ENCODE data around the gene RASD1.
A peak's percentile ranks its signal among the peaks of the same experiment; 100 is the strongest.

RASD1 gene

GRCh38 chr17:17480593-17481148 is 15.5 kb downstream of the RASD1 start:
- no peak for DNase-seq (ENCODE audit: low spot score)
- Histone ChIP-seq H3K27ac (no peak overlapping the region), H3K4me3 (no peak overlapping the region)
- TF ChIP-seq CTCF (IDR thresholded peaks at IDR 0.05): no peak

GRCh38 chr17:17479209-17479608 is 17.0 kb downstream of the RASD1 start:
- no peak overlapping the region for H3K27ac ChIP-seq
- DNase-seq (ENCODE audit: low spot score): no peak
- no peak overlapping the region for H3K4me3 ChIP-seq
- no peak for TF ChIP-seq CTCF (IDR thresholded peaks at IDR 0.05)

GRCh38 chr17:17476865-17477467 is 19.2 kb downstream of the RASD1 start, which contains the start of gene MED9:
Gene MED9 (plus strand): TSS chr17:17477000. CDS start chr17:17477042, 42 bp downstream.
- TF ChIP-seq CTCF (IDR thresholded peaks at IDR 0.05): no peak
- peak; percentile 93 for DNase-seq (ENCODE audit: low spot score)

GRCh38 chr17:17474341-17474740 is 21.9 kb downstream of the RASD1 start:
- Histone ChIP-seq H3K27ac (no peak overlapping the region), H3K4me3 (no peak overlapping the region)
- TF ChIP-seq CTCF (IDR thresholded peaks at IDR 0.05): no peak
- no peak for DNase-seq (ENCODE audit: low spot score)

More at GRCh38 chr17:17476865-17477467, 19.2 kb downstream of the RASD1 start, which contains the start of gene MED9:
- Histone ChIP-seq H3K4me3 (peak within 1 kb of the TSS; percentile 99), H3K27ac (peak within 1 kb of the TSS; percentile 93 to 95)

- H3K4me3 ChIP-seq: no peak overlapping the region
- no peak for DNase-seq (ENCODE audit: low spot score)
- no peak overlapping the region for H3K27ac ChIP-seq
- no peak for TF ChIP-seq CTCF (IDR thresholded peaks at IDR 0.05)
Observed at GRCh38 chr17:17472333-17472920, 23.8 kb downstream of the RASD1 start.

- no peak overlapping the region for H3K4me3 ChIP-seq
- no peak overlapping the region for H3K27ac ChIP-seq
- TF ChIP-seq CTCF (IDR thresholded peaks at IDR 0.05): no peak
- no peak for DNase-seq (ENCODE audit: low spot score)
Observed at GRCh38 chr17:17469996-17470395, 26.2 kb downstream of the RASD1 start.

- TF ChIP-seq CTCF (IDR thresholded peaks at IDR 0.05): no peak
Observed at GRCh38 chr17:17469358-17469757, 26.8 kb downstream of the RASD1 start.

More at GRCh38 chr17:17469358-17469757, 26.8 kb downstream of the RASD1 start:
- DNase-seq (ENCODE audit: low spot score): no peak
- H3K4me3 ChIP-seq: no peak overlapping the region
- no peak overlapping the region for H3K27ac ChIP-seq

Measured in coronary artery (tissue), 2 donors.